Ramos (cell line): ENCODE data around the gene ETNK2.

ENCODE experiments used
- in situ Hi-C: fragments of 300-500 bp; cut with MboI; formaldehyde crosslinking; loops from one replicate; pipeline ENCODE4 v1.14.3; 2022; ENCODE audit warnings: low sequenced_read_pairs; ENCODE audit not compliant: unreplicated experiment

ETNK2 gene

GRCh38 chr1:204087893-204088528 is 63.8 kb downstream of the ETNK2 start:
- in situ Hi-C loops: no loop called here

- in situ Hi-C loops: no loop called here
These were observed 64.5 kb downstream of the ETNK2 start for GRCh38 chr1:204087181-204087892.

GRCh38 chr1:204085876-204086275 is 66.0 kb downstream of the ETNK2 start:
- in situ Hi-C loops: no loop called here

- in situ Hi-C loops: no loop called here
These were observed 67.5 kb downstream of the ETNK2 start for GRCh38 chr1:204084247-204084772.

GRCh38 chr1:204083491-204083890 is 68.4 kb downstream of the ETNK2 start:
- in situ Hi-C loops: no loop called here

- in situ Hi-C loops: no loop called here
These were observed 69.9 kb downstream of the ETNK2 start for GRCh38 chr1:204081791-204082513.

- in situ Hi-C loops: no loop called here
These were observed 70.6 kb downstream of the ETNK2 start for GRCh38 chr1:204081164-204081790.
